AG04450 (cell line): Measurements from ENCODE around the gene CHD9. TPM values are rescaled to one million over a fixed set of nuclear protein-coding genes. Genes with fewer than 3 reads are reported as not detected.

Experiments
- CTCF ChIA-PET: fragments of 300-600, 350-600 bp; formaldehyde crosslinking; extraction: SDS; loops from one replicate; lab custom pipeline; 2022; ENCODE audit warnings: antibody characterized with exemption, inconsistent platforms; lab: Charles Lee
- POLR2A ChIA-PET: fragments of 350-600 bp; formaldehyde crosslinking; extraction: SDS; loops from one replicate; lab custom pipeline; 2021; ENCODE audit warnings: antibody characterized with exemption, inconsistent platforms; lab: Yijun Ruan, JAX
- DNase-seq: peaks from one replicate; pipeline ENCODE4 v3.0.0-alpha.2; 2011; ENCODE audit warnings: low read depth, low spot score
- H3K27ac ChIP-seq: one replicate; pipeline ENCODE4 v1.5.1; 2012; ENCODE audit warnings: low read depth, low read length, control low read depth
- H3K27me3 ChIP-seq: one replicate; pipeline ENCODE4 v1.6.0; 2012; ENCODE audit warnings: low read length; ENCODE audit not compliant: control insufficient read depth, insufficient read depth
- H3K4me3 ChIP-seq: 2 replicates; pipeline ENCODE4 v1.5.1; 2011; ENCODE audit warnings: mild to moderate bottlenecking, low read depth, low read length, control low read depth
- H3K9me3 ChIP-seq: 2 replicates; pipeline ENCODE4 v1.5.1; 2012; ENCODE audit warnings: low read length; ENCODE audit not compliant: control insufficient read depth, insufficient read depth
- polyA plus RNA-seq: library from polyadenylated mRNA; depleted of rRNA; stranded (reverse); fragments of >200 nt; gene quantifications from 2 replicates; pipeline ENCODE4 v1.2.3, GENCODE V29; 2011
- TF ChIP-seq, protein P1 (sequence below): IDR thresholded peaks from 2 replicates; pipeline ENCODE4 v1.5.1; 2011; ENCODE audit warnings: low read depth, low read length, control low read depth, inconsistent platforms

Gene CHD9
- polyA plus RNA-seq, 1 experiment = 42.6 TPM

GRCh38 chr16:53369921-53370320, 315.1 kb downstream of the CHD9 start:
- Histone ChIP-seq H3K27ac (no peak overlapping the region), H3K4me3 (no peak overlapping the region), H3K9me3 (peaks cover 10% of the 10 kb centered on the region; the same call in 1 of the 2 replicates), H3K27me3 (peaks cover 22% of the 10 kb centered on the region)
- TF ChIP-seq, protein P1, sequence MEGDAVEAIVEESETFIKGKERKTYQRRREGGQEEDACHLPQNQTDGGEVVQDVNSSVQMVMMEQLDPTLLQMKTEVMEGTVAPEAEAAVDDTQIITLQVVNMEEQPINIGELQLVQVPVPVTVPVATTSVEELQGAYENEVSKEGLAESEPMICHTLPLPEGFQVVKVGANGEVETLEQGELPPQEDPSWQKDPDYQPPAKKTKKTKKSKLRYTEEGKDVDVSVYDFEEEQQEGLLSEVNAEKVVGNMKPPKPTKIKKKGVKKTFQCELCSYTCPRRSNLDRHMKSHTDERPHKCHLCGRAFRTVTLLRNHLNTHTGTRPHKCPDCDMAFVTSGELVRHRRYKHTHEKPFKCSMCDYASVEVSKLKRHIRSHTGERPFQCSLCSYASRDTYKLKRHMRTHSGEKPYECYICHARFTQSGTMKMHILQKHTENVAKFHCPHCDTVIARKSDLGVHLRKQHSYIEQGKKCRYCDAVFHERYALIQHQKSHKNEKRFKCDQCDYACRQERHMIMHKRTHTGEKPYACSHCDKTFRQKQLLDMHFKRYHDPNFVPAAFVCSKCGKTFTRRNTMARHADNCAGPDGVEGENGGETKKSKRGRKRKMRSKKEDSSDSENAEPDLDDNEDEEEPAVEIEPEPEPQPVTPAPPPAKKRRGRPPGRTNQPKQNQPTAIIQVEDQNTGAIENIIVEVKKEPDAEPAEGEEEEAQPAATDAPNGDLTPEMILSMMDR = no peak
- no peak for DNase-seq
- ChIA-PET POLR2A (no interaction called here), CTCF (no interaction called here)

DNA sequence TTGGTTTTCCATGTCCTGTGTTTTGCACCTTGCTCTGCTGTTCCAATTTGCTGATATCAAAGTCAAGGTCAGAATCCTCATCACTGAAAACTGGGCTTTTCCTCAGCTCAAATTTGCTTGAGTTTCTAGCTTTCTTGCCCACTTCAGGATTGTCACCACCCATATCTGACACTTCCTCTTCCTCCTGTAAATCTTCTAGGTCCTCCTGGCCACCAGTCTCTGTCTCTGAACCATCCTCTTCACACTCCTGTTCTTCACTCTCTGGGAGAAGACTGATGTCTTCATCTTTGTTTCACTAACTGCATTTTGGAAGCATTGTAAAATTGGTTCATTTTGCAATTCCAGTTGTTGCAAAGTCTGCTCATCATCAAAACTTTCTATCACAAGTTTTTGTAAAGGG, 316.0 kb downstream of the CHD9 start:
- ChIA-PET CTCF (no interaction called here), POLR2A (no interaction called here)
- Histone ChIP-seq H3K27me3 (peaks cover 22% of the 10 kb centered on the region), H3K27ac (no peak overlapping the region), H3K4me3 (no peak overlapping the region), H3K9me3 (peaks cover 10% of the 10 kb centered on the region; the same call in 1 of the 2 replicates)
- DNase-seq = no peak
- TF ChIP-seq, protein P1 = no peak

GRCh38 chr16:53372992-53373871, 318.4 kb downstream of the CHD9 start:
- H3K4me3 ChIP-seq = no peak overlapping the region
- H3K9me3 ChIP-seq = peaks cover 10% of the 10 kb centered on the region; the same call in 1 of the 2 replicates
- no peak overlapping the region for H3K27ac ChIP-seq
- TF ChIP-seq, protein P1 = no peak
- DNase-seq = no peak
- ChIA-PET CTCF (no interaction called here), POLR2A (no interaction called here)
- peaks cover 22% of the 10 kb centered on the region for H3K27me3 ChIP-seq

GRCh38 chr16:53374800-53375199, 320.0 kb downstream of the CHD9 start:
- peaks cover 22% of the 10 kb centered on the region for H3K27me3 ChIP-seq
- H3K4me3 ChIP-seq = no peak overlapping the region
- POLR2A ChIA-PET = no interaction called here
- CTCF ChIA-PET = no interaction called here
- TF ChIP-seq, protein P1 = no peak
- H3K27ac ChIP-seq = no peak overlapping the region
- DNase-seq = no peak
- peaks cover 10% of the 10 kb centered on the region; the same call in 1 of the 2 replicates for H3K9me3 ChIP-seq

- no peak overlapping the region for H3K4me3 ChIP-seq
- POLR2A ChIA-PET = no interaction called here
- CTCF ChIA-PET = no interaction called here
- TF ChIP-seq, protein P1 = no peak
- H3K9me3 ChIP-seq = peaks cover 5% of the 10 kb centered on the region; the same call in 1 of the 2 replicates
- no peak for DNase-seq
- H3K27ac ChIP-seq = no peak overlapping the region
- H3K27me3 ChIP-seq = peaks cover 5% of the 10 kb centered on the region
Measured at GRCh38 chr16:53378138-53378537, 323.3 kb downstream of the CHD9 start.
